Lower leg skin (tissue), 4 donors: ENCODE results near the gene IFTAP. TPM values are rescaled to one million over a fixed set of nuclear protein-coding genes. Genes with fewer than 3 reads are reported as not detected.

ENCODE experiments used
- DNase-seq, 2 donors: peaks; one replicate each; pipeline ENCODE4 v3.0.0-alpha.2; 2019; ENCODE audit warnings: low spot score in 2 of 2
- H3K4me3 ChIP-seq: fragments of 200-600 bp; sonication (generic); 2 replicates; pipeline ENCODE4 v1.5.1; 2017; ENCODE audit warnings: mild to moderate bottlenecking, low read depth; ENCODE audit not compliant: poor library complexity, severe bottlenecking
- POLR2A ChIP-seq, 2 donors: fragments of 450-650 bp; IDR thresholded peaks; one replicate each; pipeline ENCODE4 v1.6.1; 2016 to 2017; ENCODE audit warnings: antibody characterized with exemption in 2 of 2, mild to moderate bottlenecking in 1 of 2, moderate library complexity in 1 of 2
- WGBS, 2 donors: methylation state at CpG; one replicate each; pipeline ENCODE4 v1.1.5; 2018; 5-methylcytosine and 5-hydroxymethylcytosine counted together
- intact Hi-C: fragments of 100-400 bp; cut with DNase I; formaldehyde crosslinking; loops from one replicate; pipeline ENCODE4 v1.15.0; 2023; ENCODE audit warnings: low total_unique reads
- total RNA-seq, 4 donors: library from RNA; depleted of rRNA; stranded (reverse); fragments of >200 nt; gene quantifications; one replicate each; pipeline ENCODE4 v1.1.0, GENCODE V29; 2016
- TF ChIP-seq, protein P1 (sequence below), 3 donors: fragments of 450-650 bp; IDR thresholded peaks; one replicate each; pipeline ENCODE4 v1.5.1; 2016; ENCODE audit warnings: antibody characterized with exemption in 3 of 3, mild to moderate bottlenecking in 3 of 3, moderate library complexity in 2 of 3

The IFTAP gene
- total RNA-seq, 4 donors from 2014 or later, result 4.0 to 13.8 (median 9.8) TPM

DNA sequence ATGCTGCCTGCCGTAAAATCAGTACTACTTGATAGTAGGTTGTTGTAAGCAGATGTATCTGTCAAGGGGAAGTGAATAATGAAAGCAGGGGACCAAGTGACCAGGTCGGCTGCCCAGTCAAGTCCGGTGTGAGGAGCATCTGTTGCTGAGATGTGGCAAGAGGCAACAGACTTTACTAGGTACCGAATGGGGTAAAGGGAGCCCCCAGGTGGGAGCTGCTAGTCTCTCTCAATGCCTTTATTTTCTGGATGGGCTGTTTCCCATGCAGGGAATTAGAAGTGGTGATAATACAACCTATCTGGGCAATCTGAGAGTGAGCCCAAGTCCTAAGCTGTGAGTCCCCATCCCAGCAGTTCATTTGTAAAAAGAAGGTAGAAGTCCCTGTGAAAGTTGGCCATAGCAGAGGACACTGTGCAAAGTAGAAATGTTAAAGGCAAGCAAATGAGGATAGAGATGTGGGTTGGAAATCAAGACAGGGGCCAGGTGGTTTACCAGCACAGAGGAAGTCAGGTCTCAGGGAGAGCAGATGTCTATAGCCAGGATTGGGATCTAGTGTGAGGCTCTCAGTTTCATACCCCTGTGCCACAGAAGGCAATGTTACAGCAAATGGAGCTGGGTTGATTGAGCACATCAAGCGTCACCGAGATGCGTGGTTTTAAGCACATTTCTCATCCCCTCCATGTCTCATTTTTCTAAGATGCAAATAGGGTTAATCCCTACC lies 94.4 kb downstream of the IFTAP start:
- no peak overlapping the region for H3K4me3 ChIP-seq
- intact Hi-C loops, result no loop called here
- no peak for TF ChIP-seq POLR2A (IDR thresholded peaks at IDR 0.05)
- TF ChIP-seq, protein P1, sequence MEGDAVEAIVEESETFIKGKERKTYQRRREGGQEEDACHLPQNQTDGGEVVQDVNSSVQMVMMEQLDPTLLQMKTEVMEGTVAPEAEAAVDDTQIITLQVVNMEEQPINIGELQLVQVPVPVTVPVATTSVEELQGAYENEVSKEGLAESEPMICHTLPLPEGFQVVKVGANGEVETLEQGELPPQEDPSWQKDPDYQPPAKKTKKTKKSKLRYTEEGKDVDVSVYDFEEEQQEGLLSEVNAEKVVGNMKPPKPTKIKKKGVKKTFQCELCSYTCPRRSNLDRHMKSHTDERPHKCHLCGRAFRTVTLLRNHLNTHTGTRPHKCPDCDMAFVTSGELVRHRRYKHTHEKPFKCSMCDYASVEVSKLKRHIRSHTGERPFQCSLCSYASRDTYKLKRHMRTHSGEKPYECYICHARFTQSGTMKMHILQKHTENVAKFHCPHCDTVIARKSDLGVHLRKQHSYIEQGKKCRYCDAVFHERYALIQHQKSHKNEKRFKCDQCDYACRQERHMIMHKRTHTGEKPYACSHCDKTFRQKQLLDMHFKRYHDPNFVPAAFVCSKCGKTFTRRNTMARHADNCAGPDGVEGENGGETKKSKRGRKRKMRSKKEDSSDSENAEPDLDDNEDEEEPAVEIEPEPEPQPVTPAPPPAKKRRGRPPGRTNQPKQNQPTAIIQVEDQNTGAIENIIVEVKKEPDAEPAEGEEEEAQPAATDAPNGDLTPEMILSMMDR (IDR thresholded peaks at IDR 0.05), result no peak
- WGBS, 2 donors, result 58 to 60% methylated on average over 7 of the region's 7 CpGs
- no peak for DNase-seq

DNA sequence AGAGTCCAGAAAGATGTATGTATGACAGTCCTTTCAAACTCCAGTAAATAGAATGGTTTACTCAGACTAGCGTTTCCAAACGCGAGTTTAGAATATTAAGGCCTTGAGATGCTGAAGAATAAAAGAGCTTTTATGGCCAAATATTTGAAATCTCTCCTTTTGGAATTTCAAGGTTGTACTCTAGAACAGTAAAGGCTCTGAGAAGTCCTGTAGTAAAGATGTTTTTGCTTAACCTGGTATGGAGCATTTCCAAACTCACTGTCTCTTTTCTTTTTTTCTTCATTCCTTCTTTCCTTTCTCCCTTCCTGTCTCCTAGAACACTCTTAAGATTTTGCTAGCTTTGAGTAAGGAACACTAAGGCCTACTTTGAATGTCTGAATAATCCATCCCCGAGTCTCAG lies 95.1 kb downstream of the IFTAP start:
- TF ChIP-seq, protein P1 (IDR thresholded peaks at IDR 0.05), result no peak
- no peak for TF ChIP-seq POLR2A (IDR thresholded peaks at IDR 0.05)
- intact Hi-C loops, result no loop called here

DNA sequence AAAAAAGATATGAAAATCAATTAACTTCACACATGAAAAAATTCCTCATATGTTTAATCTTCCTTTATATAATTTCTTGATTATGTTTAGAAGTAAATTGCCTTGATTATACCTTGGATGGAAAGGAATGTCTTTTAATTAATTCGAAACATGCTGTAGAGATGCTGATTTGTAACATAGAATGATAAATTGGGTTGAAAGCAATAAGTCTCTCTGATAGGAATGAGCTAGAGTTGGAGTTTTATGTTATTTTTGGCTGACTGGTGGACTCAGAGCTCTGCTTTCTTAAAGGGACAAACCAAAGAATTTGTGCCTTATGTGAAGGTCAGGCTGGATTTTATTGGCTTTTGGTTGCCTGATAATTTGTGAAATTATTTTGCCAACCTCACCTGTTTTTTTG lies 98.4 kb downstream of the IFTAP start:
- no peak overlapping the region for H3K4me3 ChIP-seq
- intact Hi-C loops, result no loop called here
- no peak for DNase-seq
- WGBS, 2 donors, result 70 to 82% methylated on average over 1 of the region's 1 CpG
- no peak for TF ChIP-seq POLR2A (IDR thresholded peaks at IDR 0.05)
- TF ChIP-seq, protein P1 (IDR thresholded peaks at IDR 0.05), result no peak

More for the DNA sequence above, 95.1 kb downstream of the IFTAP start:
- no peak overlapping the region for H3K4me3 ChIP-seq
- whole genome bisulfite sequencing, 2 donors, result 92 to 96% methylated on average over 4 of the region's 4 CpGs
- no peak for DNase-seq

DNA sequence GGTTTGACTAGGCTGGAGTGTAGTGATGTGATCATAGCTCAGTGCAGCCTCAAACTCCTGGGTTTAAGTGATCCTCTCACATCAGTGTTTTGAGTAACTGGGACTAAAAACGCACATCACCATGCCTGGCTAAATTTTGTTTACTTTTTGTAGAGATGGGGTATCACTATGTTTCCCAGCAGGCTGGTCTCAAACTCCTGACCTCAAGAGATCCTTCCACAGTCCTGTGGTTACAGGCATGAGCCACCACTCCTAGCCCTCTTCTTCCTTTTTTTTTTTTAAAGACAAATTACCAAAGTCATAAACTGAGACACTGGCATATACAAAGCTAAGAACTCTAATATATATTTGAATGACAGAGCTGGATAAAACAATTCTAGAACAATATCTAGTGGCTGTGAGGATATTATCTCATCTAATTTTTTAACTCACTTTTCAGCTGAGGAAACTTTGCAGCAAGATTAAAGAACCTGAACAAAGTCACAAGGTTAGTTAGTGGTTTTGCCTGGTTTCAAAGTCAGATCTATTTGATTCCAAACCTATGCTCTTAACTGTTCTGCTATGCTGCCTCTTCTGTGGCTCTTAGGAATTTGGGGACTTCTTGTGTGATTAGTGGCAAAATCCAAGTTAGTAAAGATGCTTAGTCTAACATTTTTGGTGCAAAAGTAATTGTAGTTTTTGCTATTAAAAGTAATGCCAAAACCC lies 99.0 kb downstream of the IFTAP start:
- H3K4me3 ChIP-seq, result no peak overlapping the region
- TF ChIP-seq, protein P1 (IDR thresholded peaks at IDR 0.05), result no peak
- no peak for TF ChIP-seq POLR2A (IDR thresholded peaks at IDR 0.05)
- intact Hi-C loops, result no loop called here
- no peak for DNase-seq
- WGBS, 2 donors, result 70 to 79% methylated on average over 1 of the region's 1 CpG

DNA sequence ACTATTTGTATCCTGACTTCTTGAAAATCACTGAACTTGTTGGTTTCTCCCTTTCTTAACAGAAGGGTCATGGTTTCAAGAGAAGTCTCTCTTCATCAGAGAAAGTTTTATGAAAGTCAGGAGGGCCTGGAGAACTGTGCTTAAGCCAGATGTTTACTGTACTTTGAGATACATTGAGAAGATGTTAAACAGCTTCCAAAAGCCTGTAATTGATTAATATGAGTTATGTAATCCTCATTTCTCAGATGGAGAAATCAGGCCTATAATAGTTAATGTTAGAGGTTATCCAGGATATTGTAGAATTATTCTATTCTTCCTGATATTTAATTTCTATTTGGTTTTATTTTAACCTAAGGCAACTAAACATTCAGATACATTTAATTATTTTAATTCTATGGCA lies 100.8 kb downstream of the IFTAP start:
- no peak for DNase-seq
- TF ChIP-seq POLR2A (IDR thresholded peaks at IDR 0.05), result no peak
- TF ChIP-seq, protein P1 (IDR thresholded peaks at IDR 0.05), result no peak
- H3K4me3 ChIP-seq, result no peak overlapping the region
- intact Hi-C loops, result no loop called here
